Fibroblast of skin of right quadriceps (primary cell): ENCODE data around the gene DDR2.
"Not testable (repeated sequence)": the region's sequence is repeated elsewhere in the genome, so short reads cannot be mapped to it uniquely, and the experiment has no call there.

Experiments
- DNase-seq: peaks from one replicate; pipeline ENCODE4 v3.0.0-alpha.2; 2013

Gene DDR2

DNA sequence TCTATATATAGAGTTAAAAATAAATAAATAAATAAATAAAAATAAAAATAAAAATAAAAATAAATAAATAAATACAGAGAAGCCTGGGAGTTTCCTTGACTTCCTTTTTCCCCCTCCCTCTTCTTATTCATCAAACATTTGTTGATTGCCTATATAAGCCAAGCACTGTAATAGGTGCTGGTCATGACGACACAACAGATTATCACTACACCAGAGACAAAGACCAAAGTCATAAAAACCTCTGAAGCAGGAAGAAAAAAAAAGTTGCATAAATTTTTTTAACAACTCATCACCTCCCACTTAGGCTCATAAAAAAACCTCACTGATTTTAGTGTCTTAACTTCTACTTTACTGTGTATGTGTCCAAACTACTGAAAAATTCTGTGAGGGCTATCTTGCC is 95.2 kb downstream of the DDR2 start:
- DNase-seq: not testable (repeated sequence)

DNA sequence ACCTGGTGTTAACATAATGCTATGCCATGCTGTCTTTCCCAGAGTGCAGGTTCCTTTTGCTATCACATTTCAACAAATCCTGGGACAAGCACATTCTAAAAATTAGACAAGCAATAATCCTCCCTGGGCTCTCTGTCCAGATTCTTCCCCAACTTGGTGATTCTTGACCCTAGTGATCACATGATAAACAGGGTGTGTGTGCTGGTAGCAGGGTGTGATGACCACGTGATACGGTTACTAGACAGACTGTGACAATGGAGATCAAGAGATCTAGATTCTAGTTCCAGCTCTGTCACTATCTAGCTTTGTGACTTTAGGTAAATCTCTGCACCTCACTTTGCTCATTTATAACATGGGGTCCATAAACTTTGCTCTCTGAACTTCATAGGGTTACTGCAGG is 96.3 kb downstream of the DDR2 start:
- DNase-seq: no peak

DNA sequence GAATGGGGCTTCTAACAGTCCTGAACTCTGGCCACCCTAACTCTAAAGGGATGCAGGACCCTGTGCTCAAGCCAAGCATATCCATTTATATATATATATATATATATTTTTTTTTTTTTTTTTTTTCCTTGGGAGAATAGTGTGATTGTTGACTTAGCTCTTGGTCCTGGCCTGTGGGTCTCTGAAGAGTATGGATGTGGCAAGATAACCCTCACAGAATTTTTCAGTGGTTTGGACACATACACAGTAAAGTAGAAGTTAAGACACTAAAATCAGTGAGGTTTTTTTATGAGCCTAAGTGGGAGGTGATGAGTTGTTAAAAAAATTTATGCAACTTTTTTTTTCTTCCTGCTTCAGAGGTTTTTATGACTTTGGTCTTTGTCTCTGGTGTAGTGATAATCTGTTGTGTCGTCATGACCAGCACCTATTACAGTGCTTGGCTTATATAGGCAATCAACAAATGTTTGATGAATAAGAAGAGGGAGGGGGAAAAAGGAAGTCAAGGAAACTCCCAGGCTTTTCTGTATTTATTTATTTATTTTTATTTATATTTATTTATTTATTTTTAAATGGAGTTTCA is 97.0 kb downstream of the DDR2 start:
- not testable (repeated sequence) for DNase-seq

DNA sequence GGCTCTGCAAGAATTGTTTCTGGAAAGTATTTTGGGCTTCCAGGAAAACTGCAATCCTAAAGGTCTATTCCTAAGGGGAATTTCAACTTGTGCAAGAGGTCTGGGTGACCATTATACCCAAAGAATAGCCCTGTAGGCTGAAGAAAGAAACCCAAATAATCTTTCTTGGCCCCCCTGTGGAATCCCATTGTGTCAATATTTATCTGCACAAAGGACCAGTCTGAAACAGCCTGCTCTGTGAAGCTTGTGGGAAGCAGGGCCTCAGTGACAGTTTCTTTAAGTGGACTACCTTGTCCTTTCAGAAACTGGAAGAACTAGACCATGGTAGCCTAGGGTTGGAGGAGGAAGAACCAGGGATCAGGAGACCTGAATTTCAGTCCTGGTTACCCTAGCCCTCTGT is 99.8 kb downstream of the DDR2 start:
- no peak for DNase-seq

DNA sequence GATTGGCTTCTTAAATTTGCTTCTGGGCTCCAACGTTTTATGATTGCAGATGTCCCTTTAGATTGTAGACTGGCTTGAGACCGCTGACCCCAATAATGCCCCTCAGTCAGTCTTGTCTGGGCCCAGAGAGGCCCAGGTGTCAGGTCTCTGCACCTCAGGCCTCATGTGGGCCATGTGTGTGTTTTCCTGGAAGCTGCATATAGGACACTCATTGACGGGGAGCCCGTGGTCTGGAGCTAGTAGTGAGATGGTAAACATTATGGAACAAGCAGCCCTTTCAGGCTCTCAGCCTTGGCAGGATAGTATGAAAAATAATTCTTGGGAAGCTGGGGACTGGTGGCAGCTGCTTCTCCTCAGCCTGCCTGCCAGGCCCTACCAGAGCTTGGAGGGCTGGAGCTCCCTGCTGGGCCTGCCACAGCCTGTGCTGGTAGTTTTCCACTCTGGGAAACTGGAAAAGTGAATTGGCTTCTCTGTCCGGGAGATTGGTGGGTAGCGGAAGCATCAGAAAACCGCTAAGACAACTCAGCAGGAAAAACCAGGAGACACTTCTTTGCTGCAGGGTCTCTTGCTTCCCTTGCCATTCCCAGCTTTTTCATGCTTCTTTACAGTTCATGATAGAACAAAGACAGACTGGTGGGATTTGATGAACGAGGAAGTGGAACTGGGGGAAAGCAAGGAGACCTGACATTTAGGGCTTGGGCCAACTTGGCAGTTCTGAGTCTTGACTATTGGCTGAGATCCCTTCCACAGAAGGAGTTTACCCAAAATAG is 100.5 kb downstream of the DDR2 start:
- DNase-seq: no peak

DNA sequence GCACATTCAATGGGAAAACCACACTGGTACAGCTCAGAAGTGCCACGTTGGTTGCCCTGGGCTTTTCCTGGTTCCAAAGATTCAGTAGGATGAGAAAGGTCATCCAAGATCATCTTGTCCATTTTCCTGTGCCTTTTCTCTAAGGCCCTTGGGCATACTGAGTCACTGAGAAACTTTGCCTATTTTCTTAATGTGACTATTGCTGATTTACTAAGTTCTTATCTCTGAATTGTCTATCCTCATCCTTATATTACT is 101.0 kb downstream of the DDR2 start:
- no peak for DNase-seq

DNA sequence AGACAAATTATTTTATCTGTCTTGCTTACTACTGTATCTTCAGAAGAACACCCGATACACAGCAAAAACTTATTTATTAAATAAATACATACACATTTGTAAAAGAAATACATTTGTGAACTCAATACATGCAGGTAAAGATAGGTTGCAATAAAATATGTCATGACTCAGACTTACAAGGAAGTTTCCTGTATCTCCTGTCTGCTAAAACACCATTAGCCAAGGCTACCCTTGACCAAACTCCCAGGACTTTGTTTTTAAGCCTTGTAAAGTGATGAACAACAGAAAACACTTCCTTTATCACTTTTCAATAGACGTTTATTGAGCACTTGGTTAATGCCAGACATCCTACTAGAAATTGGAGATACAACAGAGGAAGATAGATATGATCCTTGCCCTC is 101.8 kb downstream of the DDR2 start:
- DNase-seq: no peak

DNA sequence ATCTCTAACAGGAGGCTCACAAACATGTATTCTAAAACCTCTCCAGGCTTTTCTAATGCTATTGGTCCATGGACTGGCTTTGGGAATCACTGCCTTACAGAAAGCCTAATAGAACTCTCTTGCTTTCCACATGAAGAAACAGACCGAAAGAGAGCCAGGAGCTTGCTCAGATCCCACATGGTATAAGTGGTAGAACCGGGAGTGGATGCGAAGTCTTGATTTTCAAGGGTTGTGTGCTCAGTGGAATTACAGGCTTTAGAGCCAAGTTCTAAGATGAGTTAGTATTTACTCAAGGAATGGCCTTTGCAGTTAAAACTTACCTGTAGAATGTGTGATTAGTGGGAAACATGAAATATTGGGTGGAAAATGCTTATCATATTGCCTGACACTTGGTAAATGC is 103.9 kb downstream of the DDR2 start:
- DNase-seq: no peak

DNA sequence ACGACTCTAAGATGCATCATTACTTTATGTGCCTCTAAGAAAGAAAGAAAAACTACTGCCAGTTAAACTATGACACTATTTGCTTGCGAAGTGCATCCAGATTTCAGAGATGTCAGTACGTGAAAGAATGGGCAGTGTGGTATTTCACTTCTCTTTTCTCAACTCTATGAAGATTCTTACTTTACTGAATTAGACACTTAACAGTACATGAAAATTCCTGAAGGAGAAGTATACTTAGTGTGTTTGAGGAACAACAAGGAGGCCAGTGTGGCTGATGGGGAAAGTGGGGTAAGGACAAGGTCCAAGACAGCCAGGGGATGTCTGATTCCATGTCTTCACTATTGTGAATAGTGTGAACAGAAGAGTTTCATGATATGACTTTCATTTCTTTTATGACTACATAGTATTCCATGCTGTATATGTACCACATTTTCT is 104.4 kb downstream of the DDR2 start:
- no peak for DNase-seq

DNA sequence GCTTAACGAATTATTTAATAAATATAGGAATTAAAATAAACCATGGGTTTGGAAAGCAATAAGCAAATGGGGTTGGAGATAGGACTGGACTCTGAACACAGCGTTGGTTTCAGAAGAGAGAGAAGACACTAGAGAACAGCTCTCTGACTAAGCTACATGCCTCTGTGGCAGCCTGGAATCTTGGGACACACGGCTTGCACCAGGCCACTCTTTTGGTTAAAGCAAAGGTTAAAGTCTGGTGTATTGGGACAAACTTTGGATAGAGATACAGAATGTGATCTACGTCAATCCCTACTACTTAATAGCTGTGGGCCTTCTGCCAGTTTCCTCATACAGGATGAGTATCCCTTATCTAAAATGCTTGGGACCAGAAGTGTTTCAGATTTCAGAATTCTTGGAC is 108.5 kb downstream of the DDR2 start:
- DNase-seq: no peak

DNA sequence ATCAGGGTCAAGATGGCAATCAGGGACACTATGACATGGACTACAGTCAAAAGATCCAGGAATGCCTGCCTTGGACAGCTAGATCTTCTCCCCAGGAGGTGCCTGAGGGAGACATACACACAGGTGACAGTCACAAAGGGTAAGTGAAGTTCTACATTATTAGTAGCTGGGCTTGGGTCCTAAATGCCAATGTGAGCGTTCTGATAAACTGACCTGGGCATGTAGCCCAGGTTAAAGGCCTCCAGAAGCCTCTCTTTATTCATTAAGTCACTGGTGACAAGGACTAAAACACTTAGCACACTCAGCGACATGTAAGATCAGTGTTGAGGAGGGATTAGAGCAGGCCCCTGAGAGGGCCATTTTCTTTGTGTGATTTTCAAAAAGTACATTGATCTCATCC is 109.3 kb downstream of the DDR2 start:
- no peak for DNase-seq

DNA sequence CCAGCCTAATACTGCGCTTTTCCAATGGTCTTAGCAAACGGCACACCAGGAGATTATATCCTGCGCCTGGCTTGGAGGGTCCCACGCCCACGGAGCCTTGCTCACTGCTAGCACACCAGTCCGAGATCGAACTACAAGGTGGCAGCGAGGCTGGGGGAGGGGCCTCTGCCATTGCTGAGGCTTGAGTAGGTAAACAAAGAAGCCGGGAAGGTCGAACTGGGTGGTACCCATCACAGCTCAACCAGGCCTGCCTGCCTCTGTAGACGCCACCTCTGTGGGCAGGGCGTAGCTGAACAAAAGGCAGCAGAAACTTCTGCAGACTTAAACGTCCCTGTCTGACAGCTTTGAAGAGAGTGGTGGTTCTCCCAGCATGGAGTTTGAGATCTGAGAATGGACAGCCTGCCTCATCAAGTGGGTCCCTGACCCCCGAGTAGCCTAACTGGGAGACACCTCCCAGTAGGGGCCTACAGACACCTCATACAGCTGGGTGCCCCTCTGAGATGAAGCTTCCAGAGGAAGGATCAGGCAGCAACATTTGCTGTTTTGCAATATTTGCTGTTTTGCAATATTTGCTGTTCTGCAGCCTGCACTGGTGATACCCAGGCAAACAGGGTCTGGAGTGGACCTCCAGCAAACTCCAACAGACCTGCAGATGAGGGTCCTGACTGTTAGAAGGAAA is 114.1 kb downstream of the DDR2 start:
- DNase-seq: not testable (repeated sequence)

DNA sequence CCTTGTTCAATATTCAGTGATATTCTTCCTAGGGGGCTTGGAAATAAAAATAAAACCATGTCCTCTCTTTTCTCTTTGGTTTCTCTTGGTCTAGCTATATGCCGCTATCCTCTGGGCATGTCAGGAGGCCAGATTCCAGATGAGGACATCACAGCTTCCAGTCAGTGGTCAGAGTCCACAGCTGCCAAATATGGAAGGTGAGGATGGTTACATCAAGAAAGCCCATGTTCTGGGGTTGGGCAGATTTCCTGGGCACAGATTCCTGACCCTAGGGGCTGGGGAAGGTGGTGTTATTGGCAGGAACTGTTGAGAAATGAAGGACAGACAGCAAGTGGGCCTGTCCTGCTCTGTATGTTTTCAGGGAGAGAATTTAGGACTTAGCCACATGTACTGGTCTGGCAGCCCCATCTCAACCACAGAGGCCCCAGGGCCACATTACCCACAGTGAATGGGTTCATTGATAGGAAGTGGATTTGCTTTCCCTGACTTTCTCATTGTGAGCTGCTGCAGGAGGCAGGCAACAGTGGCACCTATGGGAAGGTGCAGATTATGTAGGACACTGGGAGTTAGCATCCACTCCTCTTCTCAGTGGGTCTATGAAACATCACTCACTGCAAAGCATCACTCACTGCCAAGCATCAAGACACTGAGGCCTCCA is 120.9 kb downstream of the DDR2 start:
- DNase-seq: no peak

DNA sequence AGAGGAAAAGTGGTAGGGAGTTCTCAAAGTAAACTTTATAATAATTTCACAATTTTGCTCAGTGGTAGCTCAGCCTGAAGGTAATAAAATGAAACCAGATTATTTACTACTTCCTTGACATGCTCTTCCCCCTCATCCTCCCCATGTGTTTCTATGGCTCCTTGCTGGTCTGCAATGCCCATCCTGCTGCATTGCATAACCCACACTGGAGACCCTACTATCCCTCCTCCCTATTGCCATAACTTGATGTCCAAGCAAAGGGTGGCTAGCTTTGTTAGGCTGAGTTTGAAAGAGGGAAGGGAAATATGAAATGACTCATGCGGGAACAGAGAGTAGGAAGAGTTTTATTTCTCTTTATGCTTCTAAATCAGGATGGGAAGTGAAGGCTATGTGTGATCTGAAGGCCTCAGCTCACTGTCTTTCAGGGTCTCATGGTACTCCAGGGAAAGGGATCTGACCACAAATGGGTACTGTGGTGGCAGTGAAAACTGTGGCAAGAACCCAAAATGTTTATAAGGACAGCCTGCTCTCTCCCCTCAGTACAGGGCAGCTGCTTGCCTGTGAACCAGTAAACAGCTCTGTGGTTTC is 121.8 kb downstream of the DDR2 start:
- peak; percentile 51 for DNase-seq

DNA sequence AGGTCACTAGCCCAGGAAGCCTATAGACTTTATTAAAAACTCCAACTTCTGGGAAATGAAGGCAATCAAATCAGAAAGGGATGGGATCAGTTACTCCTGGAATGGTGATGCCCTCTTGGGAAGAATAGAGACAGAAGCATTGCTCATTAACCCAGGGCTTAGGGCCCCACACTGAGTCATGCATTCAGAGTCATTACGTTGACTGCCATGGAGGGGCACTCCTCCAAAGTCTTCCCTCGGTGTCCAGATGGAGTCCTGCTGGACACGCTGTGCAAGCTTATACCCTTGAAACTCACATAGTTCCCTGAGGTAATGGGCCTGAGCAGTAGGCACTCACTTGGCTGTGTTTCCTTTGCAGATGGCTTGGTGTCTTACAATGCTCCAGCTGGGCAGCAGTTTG is 123.0 kb downstream of the DDR2 start:
- DNase-seq: no peak

DNA sequence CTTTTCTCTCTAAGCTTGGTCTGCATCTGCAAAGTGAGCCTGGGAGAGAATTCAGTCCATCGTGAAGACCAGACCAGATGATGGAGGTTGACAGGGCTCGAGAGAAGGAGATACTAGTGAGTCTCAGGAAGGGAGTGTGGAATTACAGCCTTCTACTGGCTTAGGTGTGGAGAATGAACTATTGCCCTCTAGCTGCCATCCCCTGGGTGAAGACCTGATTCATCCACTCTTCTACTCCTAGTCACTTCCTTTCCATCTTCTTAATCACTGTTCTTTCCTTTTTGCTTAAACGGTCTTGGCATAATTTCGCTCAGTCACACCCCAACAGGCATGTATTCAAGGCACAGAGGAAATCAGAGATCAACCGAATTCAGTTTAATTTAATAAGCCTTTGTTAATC is 124.3 kb downstream of the DDR2 start:
- DNase-seq: peak; percentile 18

DNA sequence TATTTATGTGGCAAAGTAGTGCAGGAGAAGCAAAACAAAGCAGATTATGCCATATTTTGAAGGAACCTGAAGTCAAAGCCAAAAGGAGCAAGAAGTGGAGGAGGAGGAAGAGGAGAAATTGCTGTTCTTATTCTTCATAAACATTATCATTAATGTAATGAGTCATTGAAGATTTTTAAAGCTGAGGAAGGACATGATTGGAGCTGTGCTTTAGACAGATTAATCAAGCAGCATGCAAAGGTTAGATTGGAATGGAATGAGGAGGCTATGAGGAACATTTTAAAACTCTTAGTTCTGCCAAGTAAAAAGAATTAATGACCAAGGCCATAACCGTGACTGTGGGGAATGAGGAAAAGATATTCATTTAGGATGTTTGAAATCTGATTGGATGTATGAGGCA is 125.2 kb downstream of the DDR2 start:
- DNase-seq: peak; percentile 6

DNA sequence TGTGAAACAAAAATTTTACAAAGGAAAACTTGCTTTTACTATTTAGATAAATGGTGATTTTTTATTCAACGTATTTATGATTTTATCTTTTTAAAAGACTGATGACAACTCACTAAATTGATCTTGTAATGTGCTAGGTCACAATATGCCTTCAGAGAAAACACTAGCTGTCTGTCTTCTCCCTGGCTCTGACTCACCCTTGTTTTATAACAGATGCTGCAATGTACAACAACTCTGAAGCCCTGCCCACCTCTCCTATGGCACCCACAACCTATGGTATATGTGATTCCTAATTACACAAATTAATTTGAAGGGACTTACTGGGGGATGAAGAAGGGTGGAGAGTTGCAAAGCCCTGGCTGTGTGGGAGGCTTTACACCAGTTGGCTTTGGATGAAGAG is 133.5 kb downstream of the DDR2 start:
- DNase-seq: no peak

DNA sequence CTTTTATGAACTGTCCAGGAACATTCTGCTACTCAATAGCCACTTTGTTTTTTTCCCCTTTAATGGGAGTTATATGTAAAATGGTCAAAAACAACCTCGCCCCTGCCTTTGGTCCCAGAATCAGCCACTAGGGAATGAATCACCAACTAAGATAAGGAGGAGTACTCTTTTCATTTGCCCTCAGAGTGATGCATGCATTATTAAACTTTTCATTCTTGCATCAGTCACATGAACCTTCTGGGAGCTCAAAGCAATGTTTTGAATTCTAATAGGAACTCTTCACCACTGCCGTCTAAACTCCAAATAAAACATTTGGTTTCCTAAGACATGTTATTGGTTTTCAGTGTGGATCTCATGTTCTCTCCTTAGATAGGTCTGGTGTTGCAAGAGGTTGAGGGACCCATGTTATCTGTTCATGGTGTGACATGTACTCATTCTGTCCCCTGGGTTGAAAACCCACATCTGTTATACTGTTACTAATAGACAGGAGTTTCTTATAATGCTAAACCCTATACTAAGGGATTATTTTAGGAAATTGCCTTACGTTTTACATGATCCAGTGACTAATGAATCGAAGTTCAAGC is 140.4 kb downstream of the DDR2 start:
- peak; percentile 12 for DNase-seq

DNA sequence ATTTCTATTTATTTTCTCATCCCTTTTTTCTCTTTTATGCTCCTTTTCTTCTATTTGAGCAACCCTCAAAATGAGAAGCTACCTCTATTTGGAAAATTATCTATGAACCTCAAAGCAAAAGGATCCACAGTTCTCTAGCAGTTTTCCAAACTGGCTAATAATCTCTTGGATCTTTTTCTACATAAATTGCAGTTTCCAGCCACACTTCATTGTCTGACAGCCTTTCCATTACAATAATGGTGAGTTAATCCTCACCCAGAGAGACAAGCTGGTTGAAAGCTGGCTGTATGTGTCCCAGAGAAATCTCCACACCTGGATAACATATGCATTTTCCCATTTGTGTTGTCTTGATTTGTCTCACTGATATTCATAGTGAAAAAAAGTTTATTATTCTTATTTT is 141.7 kb downstream of the DDR2 start:
- DNase-seq: no peak

DNA sequence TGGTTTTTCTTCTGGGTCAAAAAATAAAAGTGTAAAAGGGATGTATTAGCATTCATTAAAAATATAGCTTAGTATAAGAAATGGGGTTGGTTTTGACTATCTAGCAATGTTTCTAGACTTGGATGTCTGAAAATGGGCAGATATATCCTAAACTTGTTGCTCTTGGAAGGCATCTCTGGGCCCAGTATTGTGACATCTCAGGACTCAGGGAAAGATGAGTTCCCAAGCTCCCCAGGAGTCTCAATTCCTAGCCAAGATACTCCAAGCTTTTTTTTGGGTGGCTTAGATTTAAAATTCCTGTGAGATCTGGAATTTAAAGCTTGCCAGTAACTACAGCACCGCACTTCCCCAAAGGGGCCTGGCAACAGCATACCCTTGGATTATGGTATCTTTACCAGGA is 146.8 kb downstream of the DDR2 start:
- DNase-seq: no peak

DNA sequence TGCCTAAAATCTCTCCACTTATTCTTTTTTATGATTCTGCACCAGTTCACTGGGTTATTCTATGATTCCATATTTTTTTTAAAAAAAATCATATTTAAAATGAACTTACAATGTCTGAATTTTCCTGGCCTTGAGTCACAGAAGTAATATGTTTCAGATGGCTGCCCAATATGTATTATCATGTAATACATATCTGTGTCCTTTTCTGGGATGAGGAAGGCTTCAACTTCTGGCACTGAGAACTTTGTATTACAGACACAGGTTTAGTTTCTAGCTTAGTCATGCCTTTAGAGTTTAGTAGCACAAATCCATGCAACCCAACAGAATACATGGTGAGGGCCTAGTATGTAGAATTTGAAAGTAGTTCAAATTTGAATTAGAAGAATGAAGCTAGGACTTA is 150.4 kb downstream of the DDR2 start:
- DNase-seq: no peak

DNA sequence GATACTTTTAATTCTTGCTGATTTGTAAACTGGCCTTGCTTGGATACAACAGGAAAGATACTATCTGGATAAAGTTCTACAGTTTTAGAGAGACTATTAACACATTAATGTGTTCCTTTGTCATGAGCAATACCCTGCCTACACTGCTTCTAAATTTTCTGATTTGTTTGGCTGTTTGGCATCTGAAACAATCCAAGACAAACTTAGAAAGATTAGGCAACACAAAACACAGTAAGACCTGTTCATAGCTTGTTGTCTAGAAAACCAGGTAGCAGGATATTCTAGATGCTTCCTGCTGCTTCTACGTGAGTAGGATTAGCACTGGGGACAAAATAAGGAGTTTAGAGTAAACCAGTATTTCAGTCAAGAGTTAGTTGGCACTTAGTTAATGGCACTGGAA is 152.7 kb downstream of the DDR2 start:
- not testable (repeated sequence) for DNase-seq
